Stimulated activated CD4-positive, alpha-beta T cell treated with anti-CD3 and anti-CD28 coated beads, TNF-alpha, amount 100 ng/mL, for 1 hour (primary cell): ENCODE measurements around the gene TRUB1.

Experiments used
- DNase-seq, 3 donors: peaks; one replicate each; pipeline ENCODE4 v3.0.0-alpha.2; 2020; ENCODE audit warnings: low read depth in 3 of 3, low spot score in 1 of 3

Gene TRUB1

DNA sequence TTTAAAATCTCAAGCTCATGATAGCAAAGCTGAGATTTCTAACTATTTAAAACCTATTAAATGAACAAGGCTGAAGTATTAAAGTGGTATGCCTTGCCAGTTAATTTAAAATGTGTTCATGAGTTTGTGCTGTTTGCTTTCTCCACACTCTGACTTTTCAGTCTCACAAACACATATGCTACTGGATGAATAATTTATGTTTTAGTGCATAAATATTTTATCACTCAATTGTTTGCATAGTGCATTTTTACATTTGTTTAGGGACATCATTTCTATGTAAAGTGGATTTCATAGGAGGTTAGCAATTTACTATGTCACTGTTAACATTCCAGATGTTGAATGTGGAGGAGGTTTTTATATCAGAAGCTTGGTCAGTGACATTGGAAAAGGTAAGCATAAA, 36.0 kb downstream of the TRUB1 start:
- DNase-seq: no peak

DNA sequence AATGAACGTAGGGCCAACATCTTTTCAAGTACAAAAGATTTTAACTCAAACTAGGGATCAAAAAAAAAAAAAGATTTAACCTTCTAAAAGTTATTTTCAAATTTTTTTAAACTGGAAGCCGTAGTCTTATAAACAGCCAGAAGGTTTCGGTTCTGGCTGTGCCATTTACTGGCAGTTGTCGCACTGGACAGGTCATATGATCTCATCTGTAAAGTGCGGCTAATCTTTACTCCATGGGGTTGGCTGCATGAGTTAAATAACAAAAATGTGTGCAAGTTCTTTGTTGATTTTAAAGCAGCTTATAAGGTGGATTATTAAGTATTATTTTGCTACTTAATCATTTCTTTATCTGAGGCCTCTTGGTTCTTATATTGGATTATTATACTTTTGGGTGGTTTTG, 36.6 kb downstream of the TRUB1 start:
- DNase-seq: no peak

DNA sequence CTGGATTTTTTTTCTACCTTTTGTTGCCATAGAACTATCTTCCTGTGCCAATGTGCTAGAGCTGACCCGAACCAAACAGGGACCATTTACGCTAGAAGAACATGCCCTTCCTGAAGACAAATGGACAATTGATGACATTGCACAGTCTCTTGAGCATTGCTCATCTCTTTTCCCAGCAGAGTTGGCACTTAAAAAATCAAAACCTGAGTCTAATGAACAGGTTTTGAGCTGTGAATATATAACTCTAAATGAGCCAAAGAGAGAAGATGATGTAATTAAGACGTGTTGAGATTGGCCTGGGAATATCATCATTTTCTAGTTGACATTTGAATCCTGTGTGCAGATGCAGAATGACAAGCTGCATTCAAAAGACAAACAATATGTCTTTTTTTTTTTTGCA, 37.1 kb downstream of the TRUB1 start:
- DNase-seq: no peak

DNA sequence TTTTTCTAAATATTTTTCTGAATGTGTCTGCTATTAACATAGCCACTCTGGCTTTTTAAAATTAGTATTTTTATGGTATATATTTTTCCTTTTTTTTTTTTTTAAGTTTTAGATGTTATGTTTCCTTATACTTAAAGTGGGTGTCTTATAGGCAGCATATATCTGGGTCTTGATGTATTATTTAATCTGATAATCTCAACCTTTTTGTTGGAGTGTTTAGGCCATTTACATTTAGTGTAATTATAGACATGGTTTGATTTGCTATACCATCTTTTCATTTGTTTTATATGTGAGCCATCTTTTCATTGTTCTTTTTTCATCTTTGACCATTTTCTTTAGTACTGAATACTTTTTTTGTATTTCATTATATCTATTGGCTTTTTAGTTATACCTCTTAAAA, 45.0 kb downstream of the TRUB1 start:
- no peak for DNase-seq

DNA sequence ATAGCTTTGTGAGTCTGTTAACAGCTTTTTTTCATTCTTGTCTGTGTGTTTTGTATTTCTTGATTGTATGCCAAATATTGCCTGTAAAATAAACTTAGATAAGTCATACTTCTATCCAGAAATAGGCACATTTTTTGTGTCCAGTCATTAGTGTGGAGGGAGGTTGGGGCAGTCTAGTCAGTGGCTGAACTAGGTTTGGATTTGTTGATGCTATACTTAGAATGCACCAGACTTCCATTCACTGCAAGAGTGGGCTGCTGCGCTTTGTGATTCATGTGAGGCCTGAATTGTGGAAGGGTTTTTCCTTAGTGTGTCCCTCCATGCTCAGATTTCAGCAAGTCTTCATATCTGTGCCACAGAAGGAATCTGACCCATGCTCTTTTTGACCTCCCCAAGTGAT, 50.0 kb downstream of the TRUB1 start:
- DNase-seq: no peak

DNA sequence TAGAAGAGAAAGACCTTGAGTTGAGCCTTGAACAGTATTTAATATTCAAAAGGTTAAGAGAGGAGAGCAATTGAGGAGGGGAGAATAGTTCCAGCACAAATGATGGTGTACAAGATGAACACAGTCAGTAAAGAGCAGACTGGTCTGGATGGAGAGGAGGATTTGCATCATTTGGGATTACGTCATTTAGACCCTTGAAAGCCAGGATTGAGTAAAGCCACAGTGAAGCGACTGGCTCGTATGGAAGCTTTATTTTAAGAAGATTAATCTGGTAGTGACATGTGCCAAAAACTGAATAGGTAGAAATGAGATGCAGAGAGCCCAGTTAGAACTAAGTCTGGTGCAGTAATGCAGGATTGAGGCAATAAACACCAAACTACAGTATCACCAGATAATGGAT, 52.6 kb downstream of the TRUB1 start:
- DNase-seq: no peak

DNA sequence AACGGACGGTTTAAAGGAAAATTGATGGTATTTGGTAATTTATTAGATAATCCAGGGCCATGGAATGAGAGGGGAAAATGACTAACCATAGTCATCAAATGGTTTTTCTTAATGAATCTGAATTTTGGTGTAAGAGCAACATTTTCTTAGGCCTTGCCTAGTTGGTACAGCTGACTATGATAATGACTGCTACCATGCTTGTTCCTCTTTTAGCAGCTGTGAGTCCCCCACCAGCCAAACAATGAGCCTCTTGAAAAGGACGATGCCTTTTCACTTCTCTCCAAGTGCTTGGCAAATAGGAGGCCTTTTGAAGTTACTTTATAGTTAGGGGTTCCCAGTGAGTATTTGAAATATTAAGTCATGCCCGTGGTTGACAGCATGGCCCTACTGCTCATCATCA, 53.0 kb downstream of the TRUB1 start:
- no peak for DNase-seq

DNA sequence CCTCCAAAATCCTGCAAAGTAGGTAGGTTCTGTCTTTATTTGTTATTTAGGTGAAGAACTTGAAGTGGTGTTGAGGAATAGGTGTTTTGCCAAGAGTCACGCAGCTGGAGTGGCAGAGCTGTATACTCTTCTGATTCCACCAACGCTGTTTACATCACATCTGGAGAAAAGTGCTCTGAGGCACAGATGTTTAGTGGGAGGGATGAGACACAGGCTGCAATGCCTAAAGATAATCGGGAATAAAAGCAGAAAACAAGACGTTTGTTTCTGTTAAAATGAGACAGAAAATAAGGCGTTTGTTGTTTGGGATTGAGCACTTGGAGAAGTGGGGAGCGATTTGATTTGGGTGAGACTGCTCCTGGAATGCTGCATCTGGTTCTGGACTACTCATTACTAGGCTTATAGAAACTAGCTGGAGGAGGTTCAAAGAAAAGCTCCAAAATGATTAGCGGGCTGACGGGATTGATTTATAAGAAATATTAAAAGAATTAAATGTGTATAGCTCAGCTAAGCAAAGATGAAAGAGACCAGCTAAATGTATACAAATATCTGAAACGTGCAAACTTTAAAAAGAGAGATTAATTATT, 54.3 kb downstream of the TRUB1 start:
- no peak for DNase-seq

DNA sequence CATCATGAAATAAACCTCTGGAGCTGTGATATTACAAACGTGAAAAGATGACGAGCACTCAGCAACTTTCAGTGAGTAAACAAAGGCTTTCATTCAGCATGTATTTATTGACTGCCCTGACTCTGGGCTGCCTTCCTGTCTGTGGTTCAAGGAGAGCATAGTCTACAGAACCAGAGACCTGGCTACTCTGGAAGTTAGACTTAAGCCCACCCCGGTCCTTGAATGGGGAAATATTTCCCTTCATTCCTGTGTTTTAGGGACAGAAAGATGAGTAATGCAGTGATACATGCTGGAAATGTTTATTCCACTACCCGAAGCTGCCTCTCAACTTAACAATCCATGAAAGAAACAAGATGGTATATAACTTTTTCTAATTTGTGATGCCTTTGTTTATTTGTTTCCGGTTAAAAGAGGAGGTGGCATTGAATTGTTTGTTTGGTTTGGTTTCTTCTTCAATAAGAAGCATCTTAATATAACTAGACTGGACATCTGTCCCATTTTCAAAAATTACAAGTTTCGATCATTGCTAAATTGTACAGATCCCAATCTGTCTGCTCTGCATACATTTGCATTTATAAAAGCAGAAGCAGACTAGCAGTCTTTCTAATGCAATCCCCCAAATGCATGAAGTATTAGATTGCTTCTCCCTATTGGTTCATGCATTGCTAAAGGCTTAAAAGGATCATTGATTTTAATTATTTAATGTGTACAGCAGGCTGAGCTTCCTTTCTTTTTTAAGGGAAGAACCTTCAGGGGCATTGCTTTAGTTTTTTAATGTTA, 57.7 kb downstream of the TRUB1 start:
- no peak for DNase-seq

DNA sequence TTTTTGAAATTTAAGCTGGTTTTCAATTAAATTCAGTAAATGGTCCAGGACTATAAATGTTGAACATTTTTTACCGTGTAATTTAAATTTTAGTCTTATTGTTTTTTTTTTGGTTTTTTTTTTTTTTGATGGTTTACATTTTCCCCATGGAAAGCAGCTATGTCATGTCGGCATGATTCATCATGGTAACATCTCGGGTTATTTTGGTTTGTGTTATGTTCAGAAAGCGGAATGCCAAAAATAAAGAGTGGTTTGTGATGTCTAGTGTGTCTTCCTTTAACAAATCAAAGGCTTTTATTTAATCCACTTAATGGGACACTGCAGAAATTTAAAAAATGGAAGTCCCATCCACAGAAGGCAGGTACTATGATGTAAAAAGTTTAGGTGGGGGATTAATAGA, 58.5 kb downstream of the TRUB1 start:
- no peak for DNase-seq

DNA sequence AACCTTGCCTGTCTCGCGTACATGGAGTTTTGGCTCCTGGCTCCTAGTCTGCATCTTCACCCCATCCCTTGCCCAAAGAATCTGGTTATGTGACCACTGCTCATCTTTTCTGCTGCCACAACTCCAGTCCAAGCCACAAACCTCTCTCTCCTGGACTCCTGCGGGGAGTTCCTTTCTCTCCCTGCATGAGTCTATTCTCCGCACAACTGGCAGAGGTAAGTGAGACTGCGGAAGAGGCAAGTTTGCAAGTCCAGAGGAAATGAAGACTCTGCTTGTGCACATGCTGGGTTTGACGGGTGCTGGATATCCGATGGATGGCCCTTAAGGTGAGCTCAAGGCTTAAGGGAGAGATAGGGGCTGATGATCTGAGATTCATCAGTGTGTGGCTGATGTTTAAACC, 61.0 kb downstream of the TRUB1 start:
- no peak for DNase-seq

DNA sequence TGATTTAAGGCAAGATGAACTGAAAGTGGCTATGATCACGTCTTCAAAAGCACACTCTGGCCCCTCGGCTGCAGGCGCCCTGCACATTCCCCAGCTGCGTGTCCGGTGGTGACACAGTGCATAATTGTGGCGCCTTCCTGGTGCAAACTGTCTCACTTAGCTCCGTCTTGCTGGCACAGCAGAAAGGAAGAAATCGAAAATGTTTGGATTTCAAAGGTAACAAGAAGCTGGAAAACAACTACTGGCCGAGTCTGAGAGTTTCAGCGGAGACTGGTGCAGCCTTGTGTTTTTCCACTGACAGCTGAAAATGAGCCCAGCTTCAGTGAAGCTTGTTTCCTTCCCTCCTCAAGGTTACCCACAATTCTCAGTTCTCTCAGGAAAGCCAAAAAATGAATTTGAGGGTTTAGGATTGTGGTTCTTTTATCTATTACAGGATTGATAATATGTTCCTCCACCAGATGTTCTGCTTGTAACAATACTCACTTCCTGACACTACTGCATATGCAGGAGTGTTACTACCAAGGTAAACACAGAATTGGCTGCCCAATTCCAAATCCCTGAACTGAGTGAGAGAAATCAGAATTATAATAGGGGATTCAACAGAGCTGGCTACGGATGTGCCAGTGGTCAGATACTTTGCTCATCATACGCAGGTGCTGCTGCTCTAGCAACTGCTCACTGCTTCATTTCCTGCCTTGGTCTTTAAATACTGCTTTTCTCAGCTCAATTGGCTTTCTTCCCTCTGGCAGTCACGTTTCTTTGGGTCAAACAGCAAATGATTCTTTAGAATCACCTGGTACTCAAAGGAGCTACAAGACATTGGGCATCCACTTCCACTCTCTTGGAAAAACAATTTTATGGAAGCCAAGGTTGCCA, 63.7 kb downstream of the TRUB1 start:
- DNase-seq: no peak

DNA sequence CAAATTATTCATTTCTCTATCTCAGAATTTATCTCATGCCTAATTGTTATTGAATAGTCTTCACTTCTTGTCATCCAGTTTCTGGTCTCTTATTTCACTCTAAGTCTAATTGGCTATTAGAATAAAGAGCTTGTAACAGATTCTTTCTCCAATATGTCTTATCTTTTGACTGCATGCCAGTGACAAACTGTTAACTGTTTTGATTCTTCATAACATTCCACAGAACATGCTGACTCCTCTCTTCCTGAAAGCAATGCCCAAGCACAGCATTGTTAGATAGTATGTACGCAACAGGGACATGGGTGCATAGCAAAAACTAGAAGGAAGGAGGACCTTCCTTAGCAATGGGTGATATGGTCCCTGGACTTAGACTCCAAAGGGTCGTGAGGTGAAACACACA, 65.4 kb downstream of the TRUB1 start:
- no peak for DNase-seq

DNA sequence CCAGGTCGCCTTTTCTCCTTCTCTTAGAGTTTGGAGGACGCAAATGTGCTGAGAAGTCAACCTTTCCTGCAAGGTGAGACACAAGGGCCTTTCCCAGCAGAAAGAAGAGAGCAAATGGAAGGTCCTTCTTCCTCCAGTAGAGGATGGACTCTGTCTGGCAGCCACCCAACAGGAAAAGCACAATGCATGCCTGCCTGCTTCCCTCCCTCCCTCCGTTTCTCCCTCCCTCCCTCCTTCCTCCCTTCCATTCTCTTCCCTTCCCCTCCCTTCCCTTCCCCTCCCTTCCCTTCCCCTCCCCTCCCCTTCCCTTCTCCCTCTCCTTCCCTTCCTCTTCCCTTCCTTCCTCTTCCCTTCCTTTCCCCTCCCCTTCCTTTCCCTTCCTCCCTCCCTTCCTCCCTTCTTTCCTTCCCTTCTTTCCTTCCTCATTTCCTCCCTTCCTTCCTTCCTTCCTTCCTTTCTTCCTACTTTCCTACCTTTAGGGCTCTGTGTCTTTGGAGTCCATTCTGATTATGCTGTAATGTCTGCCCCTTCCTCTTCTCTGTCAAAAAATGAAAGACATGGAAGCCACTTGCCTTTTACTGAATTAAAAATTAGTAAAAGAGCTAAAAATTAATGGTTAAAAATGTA, 66.4 kb downstream of the TRUB1 start:
- DNase-seq: no peak

DNA sequence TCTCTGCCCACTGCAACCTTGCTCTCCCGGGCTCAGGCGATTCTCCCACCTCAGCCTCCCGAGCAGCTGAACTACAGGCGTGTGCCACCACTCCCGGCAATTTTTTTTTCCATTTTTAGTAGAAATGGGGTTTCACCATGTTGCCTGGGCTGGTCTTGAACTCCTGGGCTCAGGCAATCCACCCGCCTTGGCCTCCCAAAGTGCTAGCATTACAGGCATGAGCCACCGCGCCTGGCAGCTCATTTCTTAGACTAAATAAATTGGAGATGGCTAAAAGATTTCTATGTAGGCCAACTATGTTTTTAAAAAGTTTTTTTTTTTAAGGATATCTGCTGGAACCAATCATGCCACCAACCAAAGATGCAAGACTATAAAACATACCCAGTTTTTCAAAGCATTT, 67.8 kb downstream of the TRUB1 start:
- no peak for DNase-seq

DNA sequence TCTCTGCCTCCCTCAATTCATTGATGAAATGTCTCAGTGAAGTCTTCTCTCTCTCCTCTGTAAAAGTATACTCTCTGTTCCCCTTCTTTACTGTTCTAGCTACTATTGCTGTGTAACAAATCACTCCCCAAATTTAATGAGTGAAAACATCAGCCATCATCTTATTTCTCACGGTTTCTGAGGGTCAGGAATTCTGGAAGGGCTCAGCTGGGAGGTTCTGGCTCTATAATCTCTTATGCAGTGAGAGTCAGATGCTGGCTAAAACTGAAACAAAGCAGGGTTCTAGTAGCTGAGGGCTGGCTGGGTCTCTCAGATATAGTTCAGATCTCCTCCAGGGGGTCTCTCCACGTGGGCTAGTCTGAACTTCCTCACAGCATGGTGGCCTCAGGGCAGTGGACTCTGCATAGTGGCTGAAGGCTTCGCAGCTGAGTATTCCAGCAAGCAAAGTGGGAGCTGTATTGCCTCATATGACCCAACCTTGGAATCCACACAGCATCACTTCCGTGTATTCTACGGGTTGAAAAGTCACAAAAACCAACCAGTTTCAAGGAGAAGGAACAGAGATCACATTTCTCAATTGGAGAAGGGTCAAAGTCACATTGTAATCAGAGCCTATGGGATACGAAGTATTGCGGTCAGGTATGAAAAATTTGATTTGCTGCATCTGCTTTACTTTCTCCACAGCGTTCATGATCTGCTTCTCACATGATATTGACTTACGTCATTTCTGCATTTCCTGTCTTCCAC, 80.4 kb downstream of the TRUB1 start:
- DNase-seq: no peak

DNA sequence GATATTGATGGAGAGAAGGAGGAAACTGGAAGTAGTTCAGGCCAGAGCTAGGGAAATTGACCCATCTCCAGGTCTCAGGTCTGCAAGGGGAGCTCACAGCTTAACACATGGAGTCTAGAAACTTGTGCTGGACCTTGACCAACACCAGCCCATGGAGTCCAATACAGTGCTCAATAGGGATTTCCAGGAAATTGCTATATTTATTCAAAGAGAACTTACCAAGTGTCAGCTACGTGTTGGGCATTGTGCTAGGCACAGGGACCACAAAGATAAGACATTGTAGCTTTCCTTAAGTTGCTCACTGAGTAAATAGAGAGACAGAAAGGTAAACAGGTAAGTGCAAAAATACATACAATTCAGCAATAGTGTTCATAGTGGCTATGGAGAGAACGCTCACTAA, 82.5 kb downstream of the TRUB1 start:
- DNase-seq: no peak

DNA sequence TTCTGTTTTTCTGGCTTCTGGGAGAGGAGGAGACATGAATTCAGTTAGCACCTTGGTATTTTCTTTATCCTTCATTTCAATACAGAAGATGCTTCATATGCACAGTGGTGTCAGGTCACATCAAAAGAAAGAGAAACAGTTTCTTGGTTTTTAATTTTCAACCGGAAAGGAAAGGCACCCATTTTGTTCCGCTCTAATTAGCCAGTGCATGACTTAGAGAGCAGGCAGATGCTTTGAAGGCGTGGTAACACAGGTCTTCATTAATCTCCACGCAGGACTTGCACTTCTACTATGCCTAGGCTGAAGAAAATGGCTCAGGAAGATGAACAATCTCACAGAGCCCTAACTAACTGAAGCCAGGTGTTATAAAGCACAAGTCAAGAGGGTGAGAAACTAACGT, 84.7 kb downstream of the TRUB1 start:
- no peak for DNase-seq

DNA sequence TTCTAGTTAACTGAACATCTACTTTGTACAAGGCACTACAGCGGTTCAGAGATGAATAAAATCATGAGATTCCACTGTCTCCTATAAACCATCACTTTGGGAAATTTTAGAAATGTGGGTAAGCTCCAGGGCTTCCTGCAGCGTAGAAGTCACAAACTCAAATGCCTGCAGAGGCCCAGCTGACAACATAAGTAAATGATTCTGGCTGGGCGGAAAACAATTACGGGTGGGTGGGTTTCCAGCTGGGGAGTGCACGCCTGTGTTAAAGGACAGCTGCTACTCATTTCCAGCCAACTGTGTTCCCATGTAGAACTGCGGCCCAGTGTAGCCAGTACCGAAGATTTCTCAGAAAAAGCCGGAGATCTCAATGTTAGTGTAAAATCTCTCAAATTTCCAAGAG, 85.7 kb downstream of the TRUB1 start:
- DNase-seq: no peak

DNA sequence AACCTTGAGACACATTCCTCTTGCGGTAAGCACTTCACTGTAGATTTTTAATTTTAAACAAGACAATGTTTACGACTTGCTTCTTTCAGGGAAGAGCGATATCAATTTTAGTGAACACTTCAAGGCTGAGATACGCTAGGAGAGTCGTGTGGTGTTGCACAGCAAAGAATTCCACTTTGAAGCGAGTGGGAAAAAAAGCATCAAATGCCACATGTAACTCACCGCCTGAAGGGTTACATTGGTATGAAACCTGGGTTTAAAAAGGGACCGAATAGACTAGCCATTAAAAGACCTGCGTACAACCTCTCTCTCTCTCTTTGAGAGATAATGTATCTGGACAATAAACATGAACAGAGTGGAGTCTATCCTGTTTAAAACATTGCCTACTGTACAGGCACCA, 86.4 kb downstream of the TRUB1 start:
- DNase-seq: no peak
